ENCODE data around the gene TCEA2.

TCEA2 gene

GRCh38 chr20:64055396-64055892 lies 7.6 kb upstream of the TCEA2 start:
- H3K4me1 ChIP-seq (ENCODE audit: low read depth, poor library complexity, severe bottlenecking), result peaks cover 34% of the 10 kb centered on the region
- H3K9ac ChIP-seq, result no peak overlapping the region
- H3K27me3 ChIP-seq (ENCODE audit: insufficient read depth, low read depth), result peaks cover 45% of the 10 kb centered on the region
- H3K4me2 ChIP-seq, result no peak overlapping the region
- no peaks in the 10 kb centered on the region for H3K36me3 ChIP-seq (ENCODE audit: insufficient read depth)
- TF ChIP-seq CTCF (conservative IDR thresholded peaks at IDR 0.05; ENCODE audit: low read depth, low read length), result no peak
- H3K4me3 ChIP-seq (IDR thresholded peaks at IDR 0.05; ENCODE audit: insufficient read depth, low read depth, low read length), result no peak overlapping the region
- no peaks in the 10 kb centered on the region for H4K20me1 ChIP-seq (ENCODE audit: insufficient read depth)
- H3K27ac ChIP-seq, result no peak overlapping the region
- H2AFZ ChIP-seq (ENCODE audit: low read depth), result no peak overlapping the region
- no peaks in the 10 kb centered on the region for H3K79me2 ChIP-seq (ENCODE audit: insufficient read depth, low read depth)

GRCh38 chr20:64055893-64056638 lies 6.9 kb upstream of the TCEA2 start:
- Histone ChIP-seq H3K36me3 (ENCODE audit: insufficient read depth) (no peaks in the 10 kb centered on the region), H3K79me2 (ENCODE audit: insufficient read depth, low read depth) (no peaks in the 10 kb centered on the region), H3K4me2 (no peak overlapping the region), H3K9ac (no peak overlapping the region), H4K20me1 (ENCODE audit: insufficient read depth) (no peaks in the 10 kb centered on the region), H3K4me3 (IDR thresholded peaks at IDR 0.05; ENCODE audit: insufficient read depth, low read depth, low read length) (no peak overlapping the region), H3K4me1 (ENCODE audit: low read depth, poor library complexity, severe bottlenecking) (peaks cover 34% of the 10 kb centered on the region), H3K27ac (no peak overlapping the region), H2AFZ (ENCODE audit: low read depth) (no peak overlapping the region), H3K27me3 (ENCODE audit: insufficient read depth, low read depth) (peaks cover 39% of the 10 kb centered on the region)
- no peak for TF ChIP-seq CTCF (conservative IDR thresholded peaks at IDR 0.05; ENCODE audit: low read depth, low read length)

GRCh38 chr20:64056639-64056888 lies 6.4 kb upstream of the TCEA2 start:
- H3K9ac ChIP-seq, result no peak overlapping the region
- H4K20me1 ChIP-seq (ENCODE audit: insufficient read depth), result no peaks in the 10 kb centered on the region
- no peak overlapping the region for H3K27ac ChIP-seq
- H2AFZ ChIP-seq (ENCODE audit: low read depth), result no peak overlapping the region
- peaks cover 34% of the 10 kb centered on the region for H3K27me3 ChIP-seq (ENCODE audit: insufficient read depth, low read depth)
- H3K4me3 ChIP-seq (IDR thresholded peaks at IDR 0.05; ENCODE audit: insufficient read depth, low read depth, low read length), result no peak overlapping the region
- H3K36me3 ChIP-seq (ENCODE audit: insufficient read depth), result no peaks in the 10 kb centered on the region
- peaks cover 34% of the 10 kb centered on the region for H3K4me1 ChIP-seq (ENCODE audit: low read depth, poor library complexity, severe bottlenecking)
- no peak for TF ChIP-seq CTCF (conservative IDR thresholded peaks at IDR 0.05; ENCODE audit: low read depth, low read length)
- H3K79me2 ChIP-seq (ENCODE audit: insufficient read depth, low read depth), result no peaks in the 10 kb centered on the region
- no peak overlapping the region for H3K4me2 ChIP-seq

GRCh38 chr20:64056889-64057627 lies 5.9 kb upstream of the TCEA2 start:
- H3K27ac ChIP-seq, result no peak overlapping the region
- peaks cover 30% of the 10 kb centered on the region; the same call in 1 of the 2 replicates for H3K27me3 ChIP-seq (ENCODE audit: insufficient read depth, low read depth)
- no peak overlapping the region for H3K4me3 ChIP-seq (IDR thresholded peaks at IDR 0.05; ENCODE audit: insufficient read depth, low read depth, low read length)
- no peak overlapping the region for H3K9ac ChIP-seq
- no peaks in the 10 kb centered on the region for H3K36me3 ChIP-seq (ENCODE audit: insufficient read depth)
- H4K20me1 ChIP-seq (ENCODE audit: insufficient read depth), result no peaks in the 10 kb centered on the region
- H3K4me1 ChIP-seq (ENCODE audit: low read depth, poor library complexity, severe bottlenecking), result peaks cover 34% of the 10 kb centered on the region
- H2AFZ ChIP-seq (ENCODE audit: low read depth), result peak overlapping the region; percentile 51
- H3K4me2 ChIP-seq, result peak overlapping the region; percentile 9; the same call in 1 of the 2 replicates
- no peak for TF ChIP-seq CTCF (conservative IDR thresholded peaks at IDR 0.05; ENCODE audit: low read depth, low read length)
- no peaks in the 10 kb centered on the region for H3K79me2 ChIP-seq (ENCODE audit: insufficient read depth, low read depth)
